Rectal smooth muscle tissue (tissue), 1 donor: ENCODE data around the gene RSBN1L.

Experiments used
- H3K27ac ChIP-seq: one replicate; pipeline ENCODE4 v1.7.0; 2013; ENCODE audit warnings: low read depth, low read length, inconsistent platforms
- H3K27me3 ChIP-seq: one replicate; pipeline ENCODE4 v1.7.0; 2013; ENCODE audit warnings: low read length; ENCODE audit not compliant: control insufficient read depth, insufficient read depth
- H3K36me3 ChIP-seq: one replicate; pipeline ENCODE4 v1.7.0; 2013; ENCODE audit warnings: low read length; ENCODE audit not compliant: control insufficient read depth, insufficient read depth
- H3K4me1 ChIP-seq: one replicate; pipeline ENCODE4 v1.7.0; 2013; ENCODE audit warnings: low read length; ENCODE audit not compliant: control insufficient read depth, insufficient read depth
- H3K4me3 ChIP-seq: one replicate; pipeline ENCODE4 v1.7.0; 2013; ENCODE audit warnings: low read length
- H3K9ac ChIP-seq: one replicate; pipeline ENCODE4 v1.7.0; 2013; ENCODE audit warnings: low read length

RSBN1L gene

GRCh38 chr7:77740257-77740656, 44.0 kb downstream of the RSBN1L start:
- Histone ChIP-seq H3K36me3 (no peaks in the 10 kb centered on the region), H3K9ac (no peak overlapping the region), H3K27ac (no peak overlapping the region), H3K4me1 (no peaks in the 10 kb centered on the region), H3K4me3 (no peak overlapping the region), H3K27me3 (no peaks in the 10 kb centered on the region)

- no peaks in the 10 kb centered on the region for H3K27me3 ChIP-seq
- H3K27ac ChIP-seq: no peak overlapping the region
- no peak overlapping the region for H3K4me3 ChIP-seq
- peaks cover 5% of the 10 kb centered on the region for H3K36me3 ChIP-seq
- peaks cover 3% of the 10 kb centered on the region for H3K4me1 ChIP-seq
- H3K9ac ChIP-seq: no peak overlapping the region
Observed at GRCh38 chr7:77743518-77743917, 47.3 kb downstream of the RSBN1L start.

GRCh38 chr7:77745746-77746145, 49.5 kb downstream of the RSBN1L start:
- Histone ChIP-seq H3K9ac (no peak overlapping the region), H3K4me3 (no peak overlapping the region), H3K4me1 (peaks cover 3% of the 10 kb centered on the region), H3K27me3 (no peaks in the 10 kb centered on the region), H3K36me3 (peaks cover 5% of the 10 kb centered on the region), H3K27ac (no peak overlapping the region)

GRCh38 chr7:77746164-77746823, 50.0 kb downstream of the RSBN1L start:
- no peak overlapping the region for H3K4me3 ChIP-seq
- peaks cover 5% of the 10 kb centered on the region for H3K36me3 ChIP-seq
- H3K27me3 ChIP-seq: no peaks in the 10 kb centered on the region
- H3K4me1 ChIP-seq: peaks cover 3% of the 10 kb centered on the region
- H3K27ac ChIP-seq: no peak overlapping the region
- no peak overlapping the region for H3K9ac ChIP-seq

GRCh38 chr7:77746824-77747165, 50.5 kb downstream of the RSBN1L start:
- no peak overlapping the region for H3K4me3 ChIP-seq
- H3K4me1 ChIP-seq: peaks cover 3% of the 10 kb centered on the region
- no peaks in the 10 kb centered on the region for H3K27me3 ChIP-seq
- H3K9ac ChIP-seq: no peak overlapping the region
- H3K36me3 ChIP-seq: peaks cover 5% of the 10 kb centered on the region
- H3K27ac ChIP-seq: no peak overlapping the region

- no peak overlapping the region for H3K27ac ChIP-seq
- peaks cover 3% of the 10 kb centered on the region for H3K4me1 ChIP-seq
- no peak overlapping the region for H3K9ac ChIP-seq
- no peaks in the 10 kb centered on the region for H3K27me3 ChIP-seq
- H3K4me3 ChIP-seq: no peak overlapping the region
- H3K36me3 ChIP-seq: peaks cover 5% of the 10 kb centered on the region
Observed at GRCh38 chr7:77747178-77747577, 50.9 kb downstream of the RSBN1L start.

- H3K27ac ChIP-seq: no peak overlapping the region
- peaks cover 5% of the 10 kb centered on the region for H3K36me3 ChIP-seq
- peaks cover 3% of the 10 kb centered on the region for H3K4me1 ChIP-seq
- no peak overlapping the region for H3K4me3 ChIP-seq
- H3K9ac ChIP-seq: no peak overlapping the region
- H3K27me3 ChIP-seq: no peaks in the 10 kb centered on the region
Observed at GRCh38 chr7:77747718-77748117, 51.5 kb downstream of the RSBN1L start.

GRCh38 chr7:77752016-77752415, 55.8 kb downstream of the RSBN1L start:
- Histone ChIP-seq H3K4me3 (no peak overlapping the region), H3K4me1 (peaks cover 3% of the 10 kb centered on the region), H3K36me3 (peaks cover 3% of the 10 kb centered on the region), H3K27ac (no peak overlapping the region), H3K9ac (no peak overlapping the region), H3K27me3 (no peaks in the 10 kb centered on the region)

GRCh38 chr7:77753173-77753572, 56.9 kb downstream of the RSBN1L start:
- Histone ChIP-seq H3K4me3 (no peak overlapping the region), H3K27ac (no peak overlapping the region), H3K4me1 (no peaks in the 10 kb centered on the region), H3K27me3 (no peaks in the 10 kb centered on the region), H3K9ac (no peak overlapping the region), H3K36me3 (peaks cover 2% of the 10 kb centered on the region)

- Histone ChIP-seq H3K36me3 (no peaks in the 10 kb centered on the region), H3K27ac (no peak overlapping the region), H3K9ac (no peak overlapping the region), H3K4me3 (no peak overlapping the region), H3K4me1 (no peaks in the 10 kb centered on the region), H3K27me3 (no peaks in the 10 kb centered on the region)
Observed at GRCh38 chr7:77757589-77757988, 61.3 kb downstream of the RSBN1L start.

- no peaks in the 10 kb centered on the region for H3K27me3 ChIP-seq
- H3K27ac ChIP-seq: no peak overlapping the region
- H3K4me1 ChIP-seq: no peaks in the 10 kb centered on the region
- no peak overlapping the region for H3K4me3 ChIP-seq
- no peaks in the 10 kb centered on the region for H3K36me3 ChIP-seq
- H3K9ac ChIP-seq: no peak overlapping the region
Observed at GRCh38 chr7:77759294-77759889, 63.1 kb downstream of the RSBN1L start.

- no peak overlapping the region for H3K9ac ChIP-seq
- no peaks in the 10 kb centered on the region for H3K36me3 ChIP-seq
- no peak overlapping the region for H3K4me3 ChIP-seq
- no peaks in the 10 kb centered on the region for H3K27me3 ChIP-seq
- H3K27ac ChIP-seq: no peak overlapping the region
- H3K4me1 ChIP-seq: peaks cover 3% of the 10 kb centered on the region
Observed at GRCh38 chr7:77760809-77761453, 64.7 kb downstream of the RSBN1L start.

- peaks cover 3% of the 10 kb centered on the region for H3K4me1 ChIP-seq
- H3K9ac ChIP-seq: no peak overlapping the region
- no peaks in the 10 kb centered on the region for H3K27me3 ChIP-seq
- H3K27ac ChIP-seq: no peak overlapping the region
- H3K36me3 ChIP-seq: no peaks in the 10 kb centered on the region
- H3K4me3 ChIP-seq: no peak overlapping the region
Observed at GRCh38 chr7:77765481-77765880, 69.2 kb downstream of the RSBN1L start.
